ENCODE measurements around the gene CDC40. TPM values are rescaled to one million over a fixed set of nuclear protein-coding genes. Genes with fewer than 3 reads are reported as not detected.
"Not testable (repeated sequence)": the region's sequence is repeated elsewhere in the genome, so short reads cannot be mapped to it uniquely, and the experiment has no call there.

CDC40 gene
- total RNA-seq, 1 donor from 2014 or later = 37.3 TPM

GRCh38 chr6:110266996-110267395, 86.8 kb downstream of the CDC40 start:
- intact Hi-C loops (cut with micrococcal nuclease) = no loop called here
- no peaks in the 10 kb centered on the region for H3K36me3 Mint-ChIP-seq (ENCODE audit: low read depth)
- ChIA-PET CTCF (no interaction called here), POLR2A (no interaction called here)
- no peak for ATAC-seq (ENCODE audit: low read depth)
- no peak for DNase-seq
- no peak overlapping the region for H3K27ac Mint-ChIP-seq
- H3K9me3 Mint-ChIP-seq = peaks cover 3% of the 10 kb centered on the region
- no peak overlapping the region for H3K4me3 Mint-ChIP-seq
- TF ChIP-seq CTCF (IDR thresholded peaks at IDR 0.05) = no peak
- H3K27me3 Mint-ChIP-seq = peaks cover 2% of the 10 kb centered on the region
- H3K4me1 Mint-ChIP-seq = no peaks in the 10 kb centered on the region

- Mint-ChIP-seq H3K4me3 (no peak overlapping the region), H3K36me3 (ENCODE audit: low read depth) (no peaks in the 10 kb centered on the region), H3K4me1 (no peaks in the 10 kb centered on the region), H3K27ac (no peak overlapping the region), H3K27me3 (peaks cover 6% of the 10 kb centered on the region), H3K9me3 (no peaks in the 10 kb centered on the region)
- DNase-seq (no peak), ATAC-seq (ENCODE audit: low read depth) (no peak)
- intact Hi-C loops (cut with micrococcal nuclease) = no loop called here
- CTCF ChIA-PET = no interaction called here
- TF ChIP-seq CTCF (IDR thresholded peaks at IDR 0.05) = no peak
- POLR2A ChIA-PET = no interaction called here
Observed at GRCh38 chr6:110269623-110270022, 89.4 kb downstream of the CDC40 start.

GRCh38 chr6:110270165-110270564, 89.9 kb downstream of the CDC40 start:
- no peak for DNase-seq
- intact Hi-C loops (cut with micrococcal nuclease) = no loop called here
- POLR2A ChIA-PET = no interaction called here
- ATAC-seq (ENCODE audit: low read depth) = no peak
- CTCF ChIA-PET = no interaction called here
- H3K4me3 Mint-ChIP-seq = no peak overlapping the region
- no peak overlapping the region for H3K27ac Mint-ChIP-seq
- peaks cover 8% of the 10 kb centered on the region for H3K27me3 Mint-ChIP-seq
- H3K36me3 Mint-ChIP-seq (ENCODE audit: low read depth) = no peaks in the 10 kb centered on the region
- no peaks in the 10 kb centered on the region for H3K4me1 Mint-ChIP-seq
- no peak for TF ChIP-seq CTCF (IDR thresholded peaks at IDR 0.05)
- H3K9me3 Mint-ChIP-seq = no peaks in the 10 kb centered on the region

- intact Hi-C loops (cut with micrococcal nuclease) = no loop called here
- Mint-ChIP-seq H3K27ac (no peak overlapping the region), H3K27me3 (peaks cover 14% of the 10 kb centered on the region), H3K36me3 (ENCODE audit: low read depth) (no peaks in the 10 kb centered on the region), H3K4me3 (no peak overlapping the region), H3K4me1 (no peaks in the 10 kb centered on the region), H3K9me3 (no peaks in the 10 kb centered on the region)
- ChIA-PET POLR2A (no interaction called here), CTCF (no interaction called here)
- ATAC-seq (ENCODE audit: low read depth) (no peak), DNase-seq (no peak)
- no peak for TF ChIP-seq CTCF (IDR thresholded peaks at IDR 0.05)
Observed at GRCh38 chr6:110271732-110272022, 91.5 kb downstream of the CDC40 start.

GRCh38 chr6:110272781-110273180, 92.6 kb downstream of the CDC40 start:
- H3K9me3 Mint-ChIP-seq; ATAC-seq (ENCODE audit: low read depth); H3K36me3 Mint-ChIP-seq (ENCODE audit: low read depth); H3K4me3 Mint-ChIP-seq; intact Hi-C loops (cut with micrococcal nuclease); H3K27ac Mint-ChIP-seq; DNase-seq; CTCF ChIA-PET; POLR2A ChIA-PET; H3K4me1 Mint-ChIP-seq: not testable (repeated sequence)
- peaks cover 16% of the 10 kb centered on the region for H3K27me3 Mint-ChIP-seq

GRCh38 chr6:110277100-110277665, 97.0 kb downstream of the CDC40 start:
- Mint-ChIP-seq H3K4me1 (no peaks in the 10 kb centered on the region), H3K9me3 (peaks cover 6% of the 10 kb centered on the region), H3K4me3 (no peak overlapping the region), H3K36me3 (ENCODE audit: low read depth) (no peaks in the 10 kb centered on the region), H3K27ac (no peak overlapping the region), H3K27me3 (peaks cover 15% of the 10 kb centered on the region)
- TF ChIP-seq CTCF (IDR thresholded peaks at IDR 0.05) = no peak
- DNase-seq (no peak), ATAC-seq (ENCODE audit: low read depth) (no peak)
- POLR2A ChIA-PET = no interaction called here
- intact Hi-C loops (cut with micrococcal nuclease) = no loop called here
- CTCF ChIA-PET = no interaction called here
